Loucy (cell line): Measurements from ENCODE around the gene KCNH4.
A peak's percentile ranks its signal among the peaks of the same experiment; 100 is the strongest.

Experiments
- H2AFZ ChIP-seq: fragments of 200-600 bp; sonication (generic); 2 replicates; pipeline ENCODE4 v1.6.0; 2016; ENCODE audit warnings: antibody characterized with exemption, mild to moderate bottlenecking, low read length, moderate library complexity
- H3F3A ChIP-seq: fragments of 200-600 bp; 2 replicates; pipeline ENCODE4 v1.6.0; 2016; ENCODE audit warnings: antibody characterized with exemption, low read depth, mild to moderate bottlenecking
- H3K27me3 ChIP-seq: fragments of 200-600 bp; sonication (generic); 2 replicates; pipeline ENCODE4 v1.6.1; 2014; ENCODE audit warnings: low read length, mild to moderate bottlenecking; ENCODE audit not compliant: insufficient read depth, poor library complexity, severe bottlenecking
- H3K36me3 ChIP-seq: fragments of 200-600 bp; sonication (generic); 2 replicates; pipeline ENCODE4 v1.6.1; 2016; ENCODE audit warnings: low read length; ENCODE audit not compliant: insufficient read depth
- H3K4me1 ChIP-seq: fragments of 200-600 bp; sonication (generic); 2 replicates; pipeline ENCODE4 v1.5.1; 2014; ENCODE audit warnings: low read length, mild to moderate bottlenecking; ENCODE audit not compliant: insufficient read depth, poor library complexity, severe bottlenecking
- H3K4me2 ChIP-seq: fragments of 200-600 bp; sonication (generic); 2 replicates; pipeline ENCODE4 v1.6.0; 2014; ENCODE audit warnings: antibody characterized with exemption, low read length, low read depth, mild to moderate bottlenecking; ENCODE audit not compliant: poor library complexity, severe bottlenecking
- H3K4me3 ChIP-seq: fragments of 200-600 bp; sonication (generic); 2 replicates; pipeline ENCODE4 v1.5.1; 2014; ENCODE audit warnings: low read length, mild to moderate bottlenecking, mixed read lengths; ENCODE audit not compliant: poor library complexity, severe bottlenecking
- H3K79me2 ChIP-seq: fragments of 200-600 bp; sonication (generic); 2 replicates; pipeline ENCODE4 v1.6.1; 2014; ENCODE audit warnings: low read length; ENCODE audit not compliant: insufficient read depth
- H3K9ac ChIP-seq: fragments of 200-600 bp; sonication (generic); 2 replicates; pipeline ENCODE4 v1.6.0; 2014; ENCODE audit warnings: mild to moderate bottlenecking, low read depth, low read length, moderate library complexity; ENCODE audit not compliant: poor library complexity, severe bottlenecking
- H3K9me2 ChIP-seq: fragments of 200-600 bp; sonication (generic); replicated peaks from 2 replicates; pipeline ENCODE4 v1.6.1; 2016; ENCODE audit warnings: low read depth, low read length, mixed read lengths
- H3K9me3 ChIP-seq: fragments of 200-600 bp; sonication (generic); 2 replicates; pipeline ENCODE4 v1.6.1; 2014; ENCODE audit warnings: mild to moderate bottlenecking, antibody characterized with exemption, low read length, low read depth; ENCODE audit not compliant: insufficient read depth
- H4K20me1 ChIP-seq: fragments of 200-600 bp; sonication (generic); 2 replicates; pipeline ENCODE4 v1.6.0; 2014; ENCODE audit warnings: antibody characterized with exemption, low read length, mild to moderate bottlenecking; ENCODE audit not compliant: insufficient read depth, poor library complexity, severe bottlenecking
- EZH2phosphoT487 ChIP-seq: fragments of 200-600 bp; IDR thresholded peaks from 2 replicates; pipeline ENCODE4 v1.6.1; 2018; ENCODE audit warnings: antibody characterized with exemption, mild to moderate bottlenecking, moderate library complexity, borderline replicate concordance
- TF ChIP-seq, protein P1 (sequence below): fragments of 200-600 bp; sonication (generic); conservative IDR thresholded peaks from 2 replicates; pipeline ENCODE4 v1.5.1; 2014; ENCODE audit warnings: mild to moderate bottlenecking, antibody characterized with exemption, low read length

KCNH4 gene

DNA sequence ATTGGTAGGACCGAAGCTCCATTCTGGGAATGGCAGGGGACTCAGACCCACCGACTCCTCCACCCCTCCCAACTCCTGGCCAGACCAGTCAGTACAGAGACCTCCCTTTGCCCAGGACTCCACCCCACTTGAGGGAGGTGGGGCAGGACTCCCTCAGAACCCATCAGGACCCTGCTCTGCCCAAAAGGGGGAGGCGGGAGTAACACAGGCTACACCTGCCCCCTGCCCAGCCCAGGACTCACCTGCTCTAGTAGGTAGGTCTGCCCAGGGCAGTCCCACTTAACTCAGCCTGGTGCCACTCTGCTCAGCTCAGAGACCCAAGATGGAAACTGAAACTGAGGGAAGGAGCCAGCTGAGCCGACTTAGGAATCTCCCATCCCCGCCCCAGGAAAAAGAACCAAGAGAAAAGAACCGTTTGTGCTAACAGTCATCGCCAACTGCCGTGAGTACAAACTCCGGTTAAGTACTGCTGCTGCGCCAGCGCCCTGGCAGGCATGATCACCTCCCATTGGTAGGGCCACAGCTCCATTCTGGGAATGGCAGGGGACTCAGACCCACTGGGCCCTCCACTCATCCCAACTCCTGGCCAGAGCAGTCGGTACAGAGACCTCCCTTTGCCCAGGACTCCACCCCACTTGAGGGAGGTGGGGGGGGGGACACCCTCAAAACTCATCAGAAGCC lies 68.9 kb downstream of the KCNH4 start:
- peak overlapping the region; percentile 79 for H3K4me2 ChIP-seq

DNA sequence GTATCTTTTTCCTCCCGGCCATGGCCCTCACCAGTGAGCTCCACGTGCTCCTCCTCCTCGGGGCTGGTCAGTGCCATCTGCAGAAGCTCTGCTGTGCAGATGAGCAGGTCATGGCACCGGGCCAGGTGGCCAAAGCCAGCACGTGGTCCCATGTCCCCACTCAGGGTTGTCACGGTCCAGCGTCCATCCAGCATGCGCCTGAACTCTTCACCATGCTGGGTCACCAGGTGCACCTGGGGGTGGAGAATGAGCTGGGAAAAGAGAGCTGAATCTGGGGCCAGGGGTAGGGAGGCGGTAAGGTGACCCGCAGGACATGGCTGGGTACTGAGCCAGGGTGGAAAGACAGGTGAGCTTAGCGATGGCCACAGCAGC lies 69.7 kb downstream of the KCNH4 start:
- H3K27me3 ChIP-seq, result no peaks in the 10 kb centered on the region
- peaks cover 9% of the 10 kb centered on the region; the same call in 1 of the 2 replicates for H3K79me2 ChIP-seq
- H3F3A ChIP-seq, result no peaks in the 10 kb centered on the region
- H3K9me2 ChIP-seq, result no peaks in the 10 kb centered on the region
- H3K9ac ChIP-seq, result peak overlapping the region; percentile 95
- TF ChIP-seq EZH2phosphoT487, result no peak
- no peaks in the 10 kb centered on the region for H4K20me1 ChIP-seq
- H3K4me3 ChIP-seq, result peak overlapping the region; percentile 82
- H3K9me3 ChIP-seq, result no peaks in the 10 kb centered on the region
- no peak overlapping the region for H2AFZ ChIP-seq
- peaks cover 30% of the 10 kb centered on the region for H3K4me1 ChIP-seq
- peak overlapping the region; percentile 79 for H3K4me2 ChIP-seq
- no peaks in the 10 kb centered on the region for H3K36me3 ChIP-seq

More for the DNA sequence above, 68.9 kb downstream of the KCNH4 start:
- H3F3A ChIP-seq, result no peaks in the 10 kb centered on the region
- no peaks in the 10 kb centered on the region for H3K9me3 ChIP-seq
- H3K9me2 ChIP-seq, result no peaks in the 10 kb centered on the region
- H3K4me1 ChIP-seq, result peaks cover 30% of the 10 kb centered on the region
- peak overlapping the region; percentile 95 for H3K9ac ChIP-seq
- H3K4me3 ChIP-seq, result peak overlapping the region; percentile 82
- no peaks in the 10 kb centered on the region for H3K27me3 ChIP-seq
- H3K36me3 ChIP-seq, result no peaks in the 10 kb centered on the region
- H3K79me2 ChIP-seq, result peaks cover 9% of the 10 kb centered on the region; the same call in 1 of the 2 replicates
- no peak for TF ChIP-seq EZH2phosphoT487
- TF ChIP-seq, protein P1, sequence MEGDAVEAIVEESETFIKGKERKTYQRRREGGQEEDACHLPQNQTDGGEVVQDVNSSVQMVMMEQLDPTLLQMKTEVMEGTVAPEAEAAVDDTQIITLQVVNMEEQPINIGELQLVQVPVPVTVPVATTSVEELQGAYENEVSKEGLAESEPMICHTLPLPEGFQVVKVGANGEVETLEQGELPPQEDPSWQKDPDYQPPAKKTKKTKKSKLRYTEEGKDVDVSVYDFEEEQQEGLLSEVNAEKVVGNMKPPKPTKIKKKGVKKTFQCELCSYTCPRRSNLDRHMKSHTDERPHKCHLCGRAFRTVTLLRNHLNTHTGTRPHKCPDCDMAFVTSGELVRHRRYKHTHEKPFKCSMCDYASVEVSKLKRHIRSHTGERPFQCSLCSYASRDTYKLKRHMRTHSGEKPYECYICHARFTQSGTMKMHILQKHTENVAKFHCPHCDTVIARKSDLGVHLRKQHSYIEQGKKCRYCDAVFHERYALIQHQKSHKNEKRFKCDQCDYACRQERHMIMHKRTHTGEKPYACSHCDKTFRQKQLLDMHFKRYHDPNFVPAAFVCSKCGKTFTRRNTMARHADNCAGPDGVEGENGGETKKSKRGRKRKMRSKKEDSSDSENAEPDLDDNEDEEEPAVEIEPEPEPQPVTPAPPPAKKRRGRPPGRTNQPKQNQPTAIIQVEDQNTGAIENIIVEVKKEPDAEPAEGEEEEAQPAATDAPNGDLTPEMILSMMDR, result no peak
- peak overlapping the region; percentile 7; the same call in 1 of the 2 replicates for H2AFZ ChIP-seq
- no peaks in the 10 kb centered on the region for H4K20me1 ChIP-seq

GRCh38 chr17:42110301-42111264 lies 70.4 kb downstream of the KCNH4 start:
- H3K79me2 ChIP-seq, result peaks cover 9% of the 10 kb centered on the region; the same call in 1 of the 2 replicates
- no peak for TF ChIP-seq EZH2phosphoT487
- TF ChIP-seq, protein P1, result no peak
- no peaks in the 10 kb centered on the region for H4K20me1 ChIP-seq
- H3K4me1 ChIP-seq, result peaks cover 30% of the 10 kb centered on the region
- peak overlapping the region; percentile 79 for H3K4me2 ChIP-seq
- peak overlapping the region; percentile 82 for H3K4me3 ChIP-seq
- H3K9me3 ChIP-seq, result no peaks in the 10 kb centered on the region
- no peaks in the 10 kb centered on the region for H3K36me3 ChIP-seq
- no peaks in the 10 kb centered on the region for H3K27me3 ChIP-seq
- no peaks in the 10 kb centered on the region for H3F3A ChIP-seq
- peak overlapping the region; percentile 95 for H3K9ac ChIP-seq
- no peaks in the 10 kb centered on the region for H3K9me2 ChIP-seq
- no peak overlapping the region for H2AFZ ChIP-seq
